ENCODE measurements around the gene PEMT. TPM values are rescaled to one million over a fixed set of nuclear protein-coding genes. Genes with fewer than 3 reads are reported as not detected.
A peak's percentile ranks its signal among the peaks of the same experiment; 100 is the strongest.

Gene PEMT
- total RNA-seq, 1 donor from 2014 or later = 20.0 TPM

DNA sequence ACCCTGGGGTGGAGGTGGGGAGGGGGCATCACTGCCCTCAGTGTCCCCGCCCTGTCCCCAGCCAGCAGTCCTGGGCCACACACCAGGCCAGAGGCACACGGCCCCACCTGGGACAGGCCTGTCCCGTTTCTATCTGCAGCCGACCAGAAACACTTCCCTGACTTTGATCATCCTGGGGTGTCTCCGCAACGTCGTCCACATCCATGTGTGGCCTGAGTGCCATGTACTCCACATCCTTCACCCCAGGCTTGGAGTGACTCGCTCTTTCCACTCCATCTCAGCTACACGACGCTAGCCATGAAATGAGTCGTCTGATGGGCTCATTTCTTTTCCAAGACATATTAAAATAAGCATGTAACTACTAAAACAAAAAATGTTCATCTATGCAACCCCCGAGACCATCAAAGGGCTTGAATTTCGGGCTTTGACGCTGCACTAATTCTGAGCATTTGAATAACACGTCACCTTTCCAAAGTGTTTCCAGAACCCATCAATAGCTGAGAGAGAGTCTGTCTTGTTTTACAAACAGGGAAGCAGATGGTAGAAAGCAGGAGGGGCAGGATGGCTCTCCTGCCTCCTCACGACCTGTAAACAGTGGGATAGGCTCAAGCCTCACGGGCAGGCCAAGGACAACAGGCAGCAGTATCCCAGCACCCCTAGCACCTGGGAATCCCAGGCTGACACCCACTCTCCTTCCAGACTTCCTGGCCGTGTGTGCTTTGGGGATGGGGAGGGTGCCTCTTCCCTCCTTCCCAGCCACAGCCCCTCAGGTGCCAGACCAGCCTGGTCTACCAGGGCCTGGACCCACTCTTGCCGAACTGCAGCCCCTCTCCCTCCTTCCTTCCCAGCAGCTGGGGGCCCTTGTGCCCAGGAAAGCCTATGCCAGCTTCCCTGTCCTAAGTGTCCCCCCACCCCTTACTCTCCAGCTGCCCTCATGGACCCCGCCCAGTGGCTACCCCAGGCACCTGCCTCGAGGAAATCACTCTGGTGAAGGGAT is 75.3 kb downstream of the PEMT start:
- peak in 1 of 2 donors; percentile 31 for DNase-seq (ENCODE audit: low read depth in 2 of 2)

DNA sequence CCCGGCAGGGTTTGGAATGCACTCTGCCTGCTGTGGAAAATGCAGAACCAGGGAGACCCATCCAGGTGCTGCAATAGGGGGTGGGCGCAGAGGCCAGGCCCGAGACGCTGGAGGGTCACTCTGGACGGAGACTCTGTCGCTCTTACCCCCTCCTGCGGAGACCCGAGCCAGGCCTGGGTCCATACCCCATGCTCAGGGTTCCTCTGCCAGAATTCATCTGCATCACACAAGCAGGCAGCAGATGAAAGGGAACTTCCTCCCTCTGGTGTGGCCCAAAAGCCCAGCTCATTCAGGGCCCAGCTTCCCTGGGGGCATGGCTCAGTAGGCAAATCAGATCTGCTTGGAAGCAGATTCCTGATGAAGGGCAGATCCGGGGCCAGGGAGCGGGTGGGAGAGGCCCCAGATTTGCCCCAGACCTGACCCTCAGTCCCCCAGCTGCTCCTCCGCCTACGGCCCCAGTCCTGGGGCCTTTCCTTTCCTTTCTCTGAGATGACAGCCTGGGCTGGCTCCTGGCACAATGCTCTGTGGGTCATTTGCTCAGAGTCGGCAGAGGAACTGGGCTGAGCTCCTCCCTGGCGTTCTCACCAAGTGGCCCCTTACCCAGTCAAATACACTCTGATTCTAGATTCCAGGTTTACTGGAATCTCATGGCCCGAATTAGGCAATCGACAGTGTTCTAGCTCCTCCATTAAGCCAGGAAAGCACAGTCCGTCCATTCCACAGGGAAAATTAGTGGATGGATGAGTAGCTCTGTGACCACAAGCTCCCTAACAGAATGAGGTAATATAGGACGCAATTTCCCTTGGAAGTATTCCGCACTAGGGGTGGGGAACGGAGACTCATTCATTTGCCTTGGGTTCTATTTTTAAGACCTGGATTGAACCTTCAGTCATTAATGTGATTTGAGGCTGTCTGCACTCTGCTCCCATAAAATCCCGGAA is 76.2 kb downstream of the PEMT start:
- DNase-seq (ENCODE audit: low read depth in 2 of 2) = peak in 1 of 2 donors; percentile 38

DNA sequence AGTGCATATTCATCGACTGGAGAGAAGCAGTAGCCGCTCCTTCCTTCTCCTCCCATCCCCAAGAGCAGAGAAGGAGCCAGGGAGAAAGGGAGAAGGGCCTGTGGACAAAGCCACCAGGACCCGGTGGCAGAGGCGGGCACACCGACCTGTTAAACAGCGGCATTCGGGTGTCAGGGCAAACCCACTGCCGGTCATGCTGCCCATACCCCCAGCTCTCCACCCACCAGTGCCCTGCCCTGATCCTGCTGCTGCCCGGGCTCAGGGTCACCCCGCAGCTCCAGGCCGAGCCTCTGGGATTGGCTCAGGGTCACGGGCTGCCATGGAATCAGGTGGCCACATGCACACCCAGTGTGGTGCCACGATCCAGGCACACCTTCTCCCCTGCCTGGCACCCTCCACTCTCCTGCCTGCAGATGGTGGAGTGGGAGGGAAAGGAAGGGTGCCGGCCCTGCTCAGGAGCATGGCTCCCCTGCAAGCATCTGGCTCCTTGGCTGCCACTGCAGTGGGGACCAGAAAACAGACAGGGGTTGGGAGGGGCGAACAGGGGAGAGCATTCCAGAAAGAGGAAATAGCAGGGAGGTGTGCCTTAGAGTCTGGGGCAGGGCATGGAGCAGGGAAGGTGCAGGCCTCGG is 77.0 kb downstream of the PEMT start:
- DNase-seq (ENCODE audit: low read depth in 2 of 2) = no peak

DNA sequence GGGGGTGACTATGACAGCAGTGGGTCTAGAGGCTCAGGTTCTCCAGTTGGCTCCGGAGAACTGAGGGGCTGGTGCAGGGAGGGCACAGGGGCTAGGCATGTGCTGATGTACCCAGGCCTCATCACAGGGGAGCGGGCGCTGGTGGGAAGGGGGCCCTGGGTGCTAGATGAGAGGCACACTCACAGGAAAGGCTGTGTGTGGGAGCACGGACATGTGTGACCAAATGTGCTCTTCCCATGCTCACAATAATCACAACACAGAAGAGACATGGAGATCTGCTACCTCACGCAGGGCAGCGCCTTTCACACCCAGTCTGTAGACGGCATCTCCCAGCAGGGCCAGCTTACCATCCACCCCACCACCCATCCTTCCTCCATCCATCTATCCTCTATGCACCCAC is 77.9 kb downstream of the PEMT start:
- no peak for DNase-seq (ENCODE audit: low read depth in 2 of 2)

GRCh38 chr17:17512866-17513265 is 78.6 kb downstream of the PEMT start:
- DNase-seq (ENCODE audit: low read depth in 2 of 2) = no peak

DNA sequence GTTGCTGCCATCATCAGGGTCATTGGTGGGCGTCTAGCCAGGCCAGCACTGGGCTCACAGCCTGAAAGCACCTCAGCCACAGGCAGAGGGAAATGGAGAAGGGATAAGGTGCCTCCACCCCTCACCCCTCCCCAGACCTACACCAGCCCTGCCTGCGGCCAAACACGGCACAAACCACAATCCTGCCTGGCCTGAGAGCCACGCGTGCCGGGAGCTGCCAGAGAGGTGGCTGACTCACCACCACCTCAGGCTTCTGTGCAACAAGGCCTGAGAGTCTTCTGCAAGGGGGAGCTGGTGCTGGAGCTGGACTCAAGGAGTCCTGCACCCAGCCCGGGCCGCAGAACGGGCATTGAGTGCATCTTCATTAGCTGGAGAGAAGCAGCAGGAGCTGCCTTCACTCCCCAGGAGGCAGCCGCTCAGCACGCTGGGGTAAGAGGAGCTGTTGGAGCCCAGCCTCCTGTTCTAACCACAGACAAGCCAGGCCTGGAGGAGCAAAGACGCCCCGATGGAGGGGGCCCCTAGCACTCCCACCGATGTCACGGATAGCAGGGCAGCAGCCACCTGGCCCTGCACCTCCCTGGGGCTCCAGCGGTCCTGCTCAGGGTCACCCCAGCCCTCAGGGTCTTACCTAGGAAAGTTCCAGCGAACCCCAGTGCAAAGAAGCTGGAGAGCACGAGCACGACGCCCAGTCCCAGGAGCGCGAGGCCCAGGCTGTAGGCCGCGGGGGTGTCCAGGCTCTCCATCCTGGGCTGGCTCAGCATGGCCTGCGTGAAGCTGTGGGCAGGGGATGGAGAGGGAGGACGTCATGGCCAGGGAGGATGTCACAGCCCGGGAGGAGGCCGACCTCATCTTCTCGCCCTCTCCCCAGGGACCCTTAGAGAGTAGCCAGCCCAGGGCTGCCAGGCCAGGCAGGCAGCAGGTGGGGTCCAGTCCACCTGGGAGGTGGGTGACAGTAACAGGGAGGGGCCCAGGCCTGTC is 79.3 kb downstream of the PEMT start:
- DNase-seq (ENCODE audit: low read depth in 2 of 2) = peak in 1 of 2 donors; percentile 72

DNA sequence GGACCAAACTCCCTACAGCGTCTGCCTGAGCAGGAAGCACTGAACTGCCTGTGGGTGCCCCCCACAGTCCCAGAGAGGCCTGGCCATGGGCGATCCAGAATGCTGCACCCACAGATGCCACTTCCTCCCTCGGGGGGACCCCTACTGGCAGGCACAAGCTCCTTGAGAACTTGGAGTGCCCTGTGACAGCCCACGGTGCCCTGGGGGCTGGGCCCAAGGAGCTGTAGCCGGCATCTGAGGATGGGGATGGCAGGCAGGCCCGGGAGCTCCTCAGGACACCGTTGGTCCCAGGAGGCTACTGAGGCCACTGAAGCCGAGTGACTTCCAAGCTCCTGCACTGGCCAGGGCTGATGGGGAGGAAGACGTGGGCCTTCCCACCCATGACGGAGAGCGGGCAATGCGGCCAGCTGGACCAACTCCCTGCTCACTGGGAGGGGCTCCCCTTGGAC is 80.2 kb downstream of the PEMT start:
- no peak for DNase-seq (ENCODE audit: low read depth in 2 of 2)

DNA sequence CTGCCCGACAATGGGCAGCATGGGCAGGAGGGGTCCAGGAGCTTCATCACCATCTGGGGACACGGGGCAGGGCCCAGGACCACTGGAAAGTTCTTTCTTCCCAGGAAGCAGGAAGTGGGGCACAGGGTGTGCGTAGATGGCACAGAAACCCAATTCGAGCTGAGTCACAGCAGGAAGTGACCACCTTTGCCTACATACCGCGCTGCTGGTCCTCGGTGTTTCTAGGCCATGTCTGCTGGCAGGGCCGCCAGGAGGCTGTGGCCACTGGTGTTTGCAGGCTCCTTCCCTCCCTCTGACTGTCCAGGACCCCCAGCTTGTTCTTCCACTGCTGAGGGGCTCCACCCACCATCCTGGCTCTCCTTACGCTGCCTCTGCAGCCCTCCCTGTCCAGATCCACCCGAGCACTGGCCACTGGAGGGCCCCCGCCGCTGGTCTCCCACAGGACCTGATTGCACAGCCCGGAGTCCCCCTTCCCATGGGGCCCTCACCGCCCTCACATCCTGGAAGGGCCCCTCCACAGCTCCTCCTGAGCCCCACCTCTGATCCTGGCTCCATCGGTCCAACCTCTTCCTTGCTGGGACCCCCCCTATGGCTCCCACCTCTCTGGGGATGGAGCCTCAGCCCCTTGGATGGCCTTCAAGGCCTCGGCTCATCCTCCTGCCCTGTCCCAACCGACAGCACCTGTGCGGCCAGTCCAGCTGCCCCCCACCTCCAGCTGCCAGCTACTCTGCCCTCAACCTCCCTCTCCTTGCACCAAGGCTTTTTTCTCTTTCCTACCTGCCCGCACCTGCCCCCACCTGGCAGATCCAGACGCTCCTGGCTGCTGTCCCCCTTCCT is 80.8 kb downstream of the PEMT start:
- no peak for DNase-seq (ENCODE audit: low read depth in 2 of 2)

DNA sequence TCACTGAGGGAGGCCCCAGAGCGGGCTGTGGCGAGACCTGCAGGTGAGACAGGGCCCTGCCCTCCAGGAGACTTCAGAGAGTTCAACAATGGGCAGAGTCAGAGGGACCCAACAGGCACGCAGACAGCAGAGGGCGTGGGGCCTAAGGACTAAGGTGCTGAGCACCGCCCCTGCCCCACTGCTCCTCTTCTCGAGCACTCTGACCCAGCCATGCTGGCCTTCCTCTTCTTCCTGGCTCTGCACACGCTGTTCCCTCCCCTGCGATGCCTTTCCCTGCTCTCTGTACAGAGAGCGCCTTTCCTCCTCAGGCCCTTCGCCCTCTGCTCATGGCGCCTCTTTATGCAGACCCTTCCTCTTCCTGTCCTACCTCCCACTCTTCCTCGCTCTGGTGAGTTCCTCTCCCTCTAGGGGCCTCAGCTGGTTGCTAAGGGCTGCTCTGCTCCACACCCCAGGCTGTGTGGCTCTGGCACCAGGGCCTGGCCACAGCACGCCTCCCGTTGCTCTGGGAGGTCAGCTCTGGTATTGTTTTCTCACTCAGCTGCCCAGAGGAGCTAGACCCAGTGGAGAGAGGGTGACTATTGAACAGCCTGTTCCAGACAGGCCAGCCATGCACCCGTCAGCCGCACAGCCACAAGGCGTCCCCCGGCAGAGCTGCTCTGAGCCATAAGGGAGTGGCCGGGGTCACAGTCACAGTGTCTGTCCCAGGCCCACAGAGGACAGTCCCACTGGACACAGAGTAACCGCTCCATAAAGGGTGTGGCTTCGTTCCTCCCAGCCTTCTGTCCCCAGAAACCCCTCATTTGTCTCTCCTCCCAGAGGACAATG is 81.7 kb downstream of the PEMT start:
- DNase-seq (ENCODE audit: low read depth in 2 of 2) = no peak

- DNase-seq (ENCODE audit: low read depth in 2 of 2) = no peak
These were observed 82.6 kb downstream of the PEMT start for GRCh38 chr17:17508646-17509591.

- DNase-seq (ENCODE audit: low read depth in 2 of 2) = no peak
These were observed 83.4 kb downstream of the PEMT start for GRCh38 chr17:17508019-17508535.

DNA sequence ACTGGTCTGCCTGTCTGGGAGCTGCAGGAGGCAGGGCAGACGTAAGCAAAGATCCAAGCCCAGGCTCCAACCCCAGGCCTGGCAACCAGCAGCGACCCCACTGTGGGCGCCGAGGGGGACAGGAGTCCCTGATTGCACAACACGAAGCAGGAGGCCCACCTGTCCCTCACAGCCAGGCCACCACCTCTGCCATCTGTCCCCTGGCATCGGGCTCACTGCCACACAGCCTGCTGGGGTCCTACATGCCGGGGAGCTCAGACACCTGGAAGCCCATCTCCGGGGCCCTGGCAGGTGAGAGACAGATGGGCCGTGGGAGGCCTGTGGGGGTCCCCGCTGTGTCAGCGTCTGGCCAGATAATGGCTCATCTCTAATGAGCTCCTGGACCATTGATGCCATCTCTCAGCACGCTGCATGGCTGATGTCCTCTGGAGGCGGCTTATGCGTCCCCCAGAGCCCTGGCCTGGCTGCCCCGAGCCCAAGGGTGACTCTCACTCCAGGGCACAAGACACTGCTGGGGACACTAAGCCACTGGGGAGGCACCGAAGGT is 84.0 kb downstream of the PEMT start:
- no peak for DNase-seq (ENCODE audit: low read depth in 2 of 2)

DNA sequence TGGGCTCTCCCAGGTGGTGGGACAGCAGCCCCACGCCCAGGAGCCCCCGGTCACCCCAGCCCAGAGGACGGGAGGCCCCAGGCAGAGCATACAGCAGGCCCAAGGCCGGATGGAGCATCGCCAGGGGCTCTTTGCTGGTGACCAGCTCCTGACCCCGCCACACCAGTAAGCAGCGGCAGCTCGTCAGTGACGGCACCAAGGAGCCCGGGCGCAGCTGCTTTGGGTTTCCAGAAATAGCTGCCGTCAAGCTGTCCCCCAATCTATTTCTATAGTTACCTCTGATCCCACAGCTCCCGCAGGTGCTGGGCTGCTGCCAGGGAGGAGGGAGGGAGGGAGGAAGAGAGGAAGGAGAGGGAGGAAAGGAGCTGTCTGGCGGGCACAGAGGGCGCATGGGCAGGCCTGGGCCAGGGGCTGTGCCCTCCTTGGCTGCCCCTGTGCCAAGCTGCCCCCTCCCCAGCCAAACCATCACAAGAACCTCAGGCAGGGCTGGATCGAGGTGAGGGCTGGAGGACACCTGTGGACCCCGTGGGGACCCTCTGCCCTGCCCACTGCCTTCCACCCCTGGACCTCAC is 84.5 kb downstream of the PEMT start:
- no peak for DNase-seq (ENCODE audit: low read depth in 2 of 2)

- peak in 1 of 2 donors; percentile 66 for DNase-seq (ENCODE audit: low read depth in 2 of 2)
These were observed 85.2 kb downstream of the PEMT start for GRCh38 chr17:17506181-17506741.

- DNase-seq (ENCODE audit: low read depth in 2 of 2) = no peak
These were observed 85.8 kb downstream of the PEMT start for GRCh38 chr17:17505610-17506171.

GRCh38 chr17:17505151-17505550 is 86.4 kb downstream of the PEMT start:
- no peak for DNase-seq (ENCODE audit: low read depth in 2 of 2)

Data from lung microvascular endothelial cell (primary cell).